IMR-90 (cell line): ENCODE data around the gene NKTR. TPM values are rescaled to one million over a fixed set of nuclear protein-coding genes. Genes with fewer than 3 reads are reported as not detected.

Experiments used
- ATAC-seq: fragments of 200-7000 bp; cut with Tn5 transposase; 2 replicates; pipeline ENCODE4 v1.9.1; 2020; ENCODE audit warnings: low read depth, mild to moderate bottlenecking, moderate library complexity
- BruUV-seq: library from RNA; stranded (reverse); fragments of 400-500 nt; replicated peaks from 2 replicates; lab custom pipeline; 2021; lab: Mats Ljungman, UMichigan
- CTCF ChIA-PET: fragments of 300-600 bp; formaldehyde crosslinking; extraction: SDS; loops from one replicate; lab custom pipeline; 2021; ENCODE audit warnings: antibody characterized with exemption; lab: Yijun Ruan, JAX
- POLR2A ChIA-PET: fragments of 300-600 bp; sonication (Branson Sonifier 250); formaldehyde crosslinking; loops from one replicate; lab custom pipeline; 2022; ENCODE audit warnings: antibody characterized with exemption; ENCODE audit not compliant: unreplicated experiment; lab: Charles Lee
- DNase-seq: peaks from one replicate; pipeline ENCODE4 v3.0.0; 2013
- H2AFZ ChIP-seq: replicated peaks from 2 replicates; pipeline ENCODE3; 2013; ENCODE audit warnings: low read length, mild to moderate bottlenecking; ENCODE audit not compliant: poor library complexity
- H2AK5ac ChIP-seq: 2 replicates; pipeline ENCODE4 v1.6.1; 2013; ENCODE audit warnings: low read depth, low read length, inconsistent platforms
- H2AK9ac ChIP-seq: replicated peaks from 2 replicates; pipeline ENCODE3; 2013; ENCODE audit warnings: mild to moderate bottlenecking, low read depth, low read length, moderate library complexity; ENCODE audit not compliant: poor library complexity
- H2BK120ac ChIP-seq: 2 replicates; pipeline ENCODE4 v1.6.1; 2013; ENCODE audit warnings: low read depth, low read length, inconsistent platforms
- H2BK15ac ChIP-seq: 3 replicates; pipeline ENCODE4 v1.6.1; 2013; ENCODE audit warnings: low read depth, low read length, inconsistent platforms
- H2BK20ac ChIP-seq: 2 replicates; pipeline ENCODE4 v1.6.1; 2013; ENCODE audit warnings: low read depth, mild to moderate bottlenecking, inconsistent platforms, low read length, moderate library complexity
- H2BK5ac ChIP-seq: 2 replicates; pipeline ENCODE4 v1.6.1; 2013; ENCODE audit warnings: mild to moderate bottlenecking, low read depth, low read length, inconsistent platforms; ENCODE audit not compliant: poor library complexity, severe bottlenecking
- H3K14ac ChIP-seq: replicated peaks from 2 replicates; pipeline ENCODE4 v1.6.1; 2013; ENCODE audit warnings: low read depth, low read length, inconsistent platforms
- H3K18ac ChIP-seq: 2 replicates; pipeline ENCODE4 v1.6.1; 2013; ENCODE audit warnings: low read depth, low read length, control low read depth
- H3K23ac ChIP-seq: 2 replicates; pipeline ENCODE4 v1.6.1; 2013; ENCODE audit warnings: low read depth, low read length, inconsistent platforms
- H3K27ac ChIP-seq: 2 replicates; pipeline ENCODE4 v1.5.1; 2013; ENCODE audit warnings: mild to moderate bottlenecking, control low read depth, low read length; ENCODE audit not compliant: insufficient read depth
- H3K27me3 ChIP-seq: 2 replicates; pipeline ENCODE4 v1.6.1; 2013; ENCODE audit warnings: low read length; ENCODE audit not compliant: control insufficient read depth, insufficient read depth
- H3K36me3 ChIP-seq: 2 replicates; pipeline ENCODE4 v1.6.1; 2013; ENCODE audit warnings: low read length, mixed read lengths; ENCODE audit not compliant: control insufficient read depth, insufficient read depth
- H3K4ac ChIP-seq: 2 replicates; pipeline ENCODE4 v1.6.1; 2013; ENCODE audit warnings: low read depth, low read length, inconsistent platforms
- H3K4me1 ChIP-seq: 2 replicates; pipeline ENCODE4 v1.6.1; 2013; ENCODE audit warnings: low read length, mixed read lengths; ENCODE audit not compliant: control insufficient read depth, insufficient read depth
- H3K4me2 ChIP-seq: 2 replicates; pipeline ENCODE4 v1.6.1; 2013; ENCODE audit warnings: low read depth, mild to moderate bottlenecking, control low read depth, low read length, moderate library complexity
- H3K4me3 ChIP-seq: 2 replicates; pipeline ENCODE4 v1.5.1; 2013; ENCODE audit warnings: low read depth, mild to moderate bottlenecking, control low read depth, low read length, moderate library complexity; ENCODE audit not compliant: insufficient read depth
- H3K56ac ChIP-seq: 2 replicates; pipeline ENCODE4 v1.6.1; 2013; ENCODE audit warnings: low read length, inconsistent platforms; ENCODE audit not compliant: insufficient read depth; ENCODE audit errors: extremely low read depth
- H3K79me1 ChIP-seq, 2 experiments: 2 replicates each; pipeline ENCODE4 v1.6.1; 2013; ENCODE audit warnings: low read length in 2 of 2, inconsistent platforms in 1 of 2, low read depth in 1 of 2
- H3K9ac ChIP-seq: 2 replicates; pipeline ENCODE4 v1.6.1; 2013; ENCODE audit warnings: low read depth, low read length, control low read depth
- H3K9me1 ChIP-seq: 2 replicates; pipeline ENCODE4 v1.6.1; 2013; ENCODE audit warnings: low read length, inconsistent platforms; ENCODE audit not compliant: insufficient read depth
- H3K9me3 ChIP-seq: 2 replicates; pipeline ENCODE4 v1.6.1; 2013; ENCODE audit warnings: low read length; ENCODE audit not compliant: control insufficient read depth, insufficient read depth
- H4K20me1 ChIP-seq: 2 replicates; pipeline ENCODE4 v1.6.1; 2013; ENCODE audit warnings: low read length, inconsistent platforms; ENCODE audit not compliant: insufficient read depth
- H4K5ac ChIP-seq: 2 replicates; pipeline ENCODE4 v1.6.1; 2013; ENCODE audit warnings: mild to moderate bottlenecking, low read depth, low read length, control low read depth
- H4K8ac ChIP-seq, 2 experiments: 2 replicates each; pipeline ENCODE4 v1.6.1; 2013; ENCODE audit warnings: low read depth in 2 of 2, low read length in 2 of 2, control low read depth in 1 of 2, inconsistent platforms in 1 of 2
- H4K91ac ChIP-seq: 2 replicates; pipeline ENCODE4 v1.6.1; 2013; ENCODE audit warnings: low read depth, low read length, inconsistent platforms; ENCODE audit not compliant: insufficient read depth
- BHLHE40 ChIP-seq: fragments of 150-350 bp; IDR thresholded peaks from 2 replicates; pipeline ENCODE4 v1.6.1; 2016; ENCODE audit warnings: mild to moderate bottlenecking, low read depth, low read length
- CHD1 ChIP-seq: IDR thresholded peaks from 2 replicates; pipeline ENCODE4 v1.6.1; 2012; ENCODE audit warnings: low read depth, low read length, improper control_type of control experiment
- FOS ChIP-seq: fragments of 150-350 bp; IDR thresholded peaks from 2 replicates; pipeline ENCODE4 v1.6.1; 2016; ENCODE audit warnings: low read depth, low read length
- MAFK ChIP-seq: IDR thresholded peaks from 2 replicates; pipeline ENCODE4 v1.6.1; 2012; ENCODE audit warnings: low read depth, low read length, improper control_type of control experiment
- MXI1 ChIP-seq: IDR thresholded peaks from 2 replicates; pipeline ENCODE4 v1.6.1; 2012; ENCODE audit warnings: low read depth, mild to moderate bottlenecking, low read length, moderate library complexity, borderline replicate concordance
- RAD21 ChIP-seq: IDR thresholded peaks from 2 replicates; pipeline ENCODE4 v1.6.1; 2012; ENCODE audit warnings: low read length, improper control_type of control experiment
- RCOR1 ChIP-seq: IDR thresholded peaks from 2 replicates; pipeline ENCODE4 v1.6.1; 2012; ENCODE audit warnings: mild to moderate bottlenecking, low read length, improper control_type of control experiment; ENCODE audit not compliant: insufficient replicate concordance
- RFX5 ChIP-seq: IDR thresholded peaks from 2 replicates; pipeline ENCODE4 v1.8.0; 2012; ENCODE audit warnings: low read depth, mild to moderate bottlenecking, low read length, moderate library complexity
- SMC3 ChIP-seq: fragments of 150-350 bp; IDR thresholded peaks from 2 replicates; pipeline ENCODE4 v1.6.1; 2016; ENCODE audit warnings: low read depth, mild to moderate bottlenecking, antibody characterized with exemption, low read length, moderate library complexity
- WGBS, 2 experiments: methylation state at CpG; one replicate each; pipeline versions ENCODE4 v1.1.5 to v1.1.7; 2013; ENCODE audit warnings: missing lambda C conversion rate in 2 of 2; ENCODE audit not compliant: insufficient read length in 1 of 2; ENCODE audit errors: extremely low coverage in 2 of 2; 5-methylcytosine and 5-hydroxymethylcytosine counted together
- dilution Hi-C: fragments of 300-500 bp; cut with HindIII; formaldehyde crosslinking; loops from one replicate; pipeline ENCODE4 v1.14.3; 2018; ENCODE audit warnings: low sequenced_read_pairs; ENCODE audit not compliant: unreplicated experiment
- in situ Hi-C: fragments of 300-500 bp; cut with MboI; formaldehyde crosslinking; loops from 3 replicates; pipeline ENCODE4 v1.14.3; 2019; ENCODE audit warnings: low sequenced_read_pairs, inconsistent platforms, mixed read lengths
- intact Hi-C: fragments of 100-400 bp; cut with micrococcal nuclease; formaldehyde crosslinking; loops from 2 replicates; pipeline ENCODE4 v1.10.0; 2022
- polyA plus RNA-seq, 3 experiments: library from polyadenylated mRNA; depleted of rRNA; stranded (reverse); fragments of >200 nt; gene quantifications; 2 replicates each; pipeline ENCODE4 v1.2.3, GENCODE V29; 2012; ENCODE audit warnings: low replicate concordance in 1 of 3
- total RNA-seq: library from RNA; depleted of rRNA; stranded (reverse); fragments of >200 nt; gene quantifications from 2 replicates; pipeline ENCODE4 v1.2.3, GENCODE V29; 2012
- TF ChIP-seq, protein P1 (sequence below): fragments of 150-350 bp; IDR thresholded peaks from 2 replicates; pipeline ENCODE4 v1.6.1; 2017; ENCODE audit warnings: mild to moderate bottlenecking, antibody characterized with exemption, low read length, low read depth

The NKTR gene
- total and polyA plus RNA-seq, 2 of the 4 experiments (the other 2 are of a cell fraction) = 24.0 to 30.7 TPM

DNA sequence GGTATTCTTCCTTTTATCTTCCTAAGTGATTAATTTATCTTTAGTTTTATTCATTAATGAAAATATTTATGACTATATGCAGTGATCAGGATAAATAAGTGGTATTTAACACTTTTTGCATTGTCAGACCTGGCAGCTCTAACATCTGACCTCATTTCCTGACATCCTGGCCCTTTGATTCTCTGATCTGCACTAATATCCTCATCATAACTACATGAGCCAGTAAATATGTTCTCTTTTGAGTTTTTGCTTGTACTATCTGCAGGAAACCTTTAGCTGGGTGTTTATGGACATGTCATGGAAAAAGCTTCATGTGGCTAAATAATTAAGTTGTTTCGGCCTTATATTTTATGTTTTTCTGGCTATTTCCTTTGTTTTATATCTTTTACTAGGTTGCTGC is 10.5 kb downstream of the NKTR start:
- no TSS peak for BruUV-seq
- POLR2A ChIA-PET = no interaction called here
- peaks cover 20% of the 10 kb centered on the region for H3K36me3 ChIP-seq
- no peak overlapping the region for H2BK5ac ChIP-seq
- no peak overlapping the region for H2BK20ac ChIP-seq
- H3K27ac ChIP-seq = no peak overlapping the region
- TF ChIP-seq, protein P1, sequence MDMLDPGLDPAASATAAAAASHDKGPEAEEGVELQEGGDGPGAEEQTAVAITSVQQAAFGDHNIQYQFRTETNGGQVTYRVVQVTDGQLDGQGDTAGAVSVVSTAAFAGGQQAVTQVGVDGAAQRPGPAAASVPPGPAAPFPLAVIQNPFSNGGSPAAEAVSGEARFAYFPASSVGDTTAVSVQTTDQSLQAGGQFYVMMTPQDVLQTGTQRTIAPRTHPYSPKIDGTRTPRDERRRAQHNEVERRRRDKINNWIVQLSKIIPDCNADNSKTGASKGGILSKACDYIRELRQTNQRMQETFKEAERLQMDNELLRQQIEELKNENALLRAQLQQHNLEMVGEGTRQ = no peak
- no peak for TF ChIP-seq RAD21
- no peak for TF ChIP-seq SMC3
- TF ChIP-seq CHD1 = no peak
- TF ChIP-seq FOS = no peak
- no peak for TF ChIP-seq RCOR1
- no peak for TF ChIP-seq MXI1
- no peak for TF ChIP-seq BHLHE40
- no peak for TF ChIP-seq MAFK
- no peak for TF ChIP-seq RFX5
- H3K23ac ChIP-seq = no peak overlapping the region
- dilution Hi-C loops (no loop called here), in situ Hi-C loops (no loop called here), intact Hi-C loops (loop anchor here (5.0 kb wide), 1 partner anchor 36 kb away; no protein-coding TSS in a partner anchor)
- H3K18ac ChIP-seq = no peak overlapping the region
- no peaks in the 10 kb centered on the region for H3K9me3 ChIP-seq
- no peak for DNase-seq
- WGBS, 2 experiments = no CpG with 5 or more reads among the region's 1 CpG
- H3K4ac ChIP-seq = no peak overlapping the region
- H2BK120ac ChIP-seq = no peak overlapping the region
- peaks cover 3% of the 10 kb centered on the region for H3K9me1 ChIP-seq
- CTCF ChIA-PET = no interaction called here
- no peak overlapping the region for H3K4me3 ChIP-seq
- peaks cover 4% of the 10 kb centered on the region for H3K4me1 ChIP-seq
- no peak overlapping the region for H2AFZ ChIP-seq
- no peak overlapping the region for H2BK15ac ChIP-seq
- no peak overlapping the region for H4K5ac ChIP-seq
- ATAC-seq = no peak
- H2AK5ac ChIP-seq = no peak overlapping the region
- H4K8ac ChIP-seq = no peak overlapping the region
- H4K20me1 ChIP-seq = peaks cover 58% of the 10 kb centered on the region
- no peaks in the 10 kb centered on the region for H3K27me3 ChIP-seq
- no peak overlapping the region for H3K4me2 ChIP-seq
- H3K9ac ChIP-seq = no peak overlapping the region
- H3K79me1 ChIP-seq = peaks cover 16 to 47% of the 10 kb centered on the region in 2 experiments
- H2AK9ac ChIP-seq = no peak overlapping the region
- H3K14ac ChIP-seq = no peak overlapping the region
- H4K91ac ChIP-seq = no peak overlapping the region
- no peak overlapping the region for H3K56ac ChIP-seq
